B cell (primary cell): Measurements from ENCODE around the gene CNTNAP2. TPM values are rescaled to one million over a fixed set of nuclear protein-coding genes. Genes with fewer than 3 reads are reported as not detected.

Experiments
- ATAC-seq: fragments of 200-7000 bp; cut with Tn5 transposase; one replicate; pipeline ENCODE4 v1.10.0; 2021; ENCODE audit warnings: low read depth, mild to moderate bottlenecking, moderate number of reproducible peaks, moderate library complexity
- CTCF ChIA-PET: fragments of 350-600 bp; sonication (Branson Sonifier 250); formaldehyde crosslinking; loops from one replicate; lab custom pipeline; 2021; ENCODE audit warnings: antibody characterized with exemption, inconsistent platforms; lab: Charles Lee
- POLR2A ChIA-PET: fragments of 350-600 bp; sonication (Branson Sonifier 250); formaldehyde crosslinking; loops from one replicate; lab custom pipeline; 2021; ENCODE audit warnings: antibody characterized with exemption; lab: Charles Lee
- DNase-seq: peaks from one replicate; pipeline ENCODE4 v3.0.0; 2013
- H2AFZ ChIP-seq: 2 replicates; pipeline ENCODE4 v1.6.1; 2012; ENCODE audit warnings: mild to moderate bottlenecking, low read depth, low read length; ENCODE audit not compliant: insufficient read depth, poor library complexity, severe bottlenecking
- H3K27ac ChIP-seq, 2 donors: 1 replicate in 1 of 2; 2 replicates in 1 of 2; pipeline ENCODE4 v1.5.1; 2012 to 2013; ENCODE audit warnings: low read length in 2 of 2, mild to moderate bottlenecking in 2 of 2, moderate library complexity in 1 of 2
- H3K27me3 ChIP-seq, 4 experiments: fragments of 200-600 bp in 1 of 4; sonication (generic) in 1 of 4; replicated peaks in 1 of 4; 1 replicate in 2 of 4; 2 replicates in 2 of 4; pipeline versions ENCODE4 v1.6.1 to v1.7.0; 2013 to 2016; ENCODE audit warnings: low read length in 3 of 4, mild to moderate bottlenecking in 2 of 4, mixed read lengths in 1 of 4, moderate library complexity in 1 of 4; ENCODE audit not compliant: insufficient read depth in 4 of 4, control insufficient read depth in 3 of 4; ENCODE audit errors: control extremely low read depth in 1 of 4
- H3K36me3 ChIP-seq, 2 experiments: replicated peaks in 1 of 2; 1 replicate in 1 of 2; 2 replicates in 1 of 2; pipeline versions ENCODE4 v1.6.1 to v1.7.1; 2013; ENCODE audit warnings: low read length in 1 of 2; ENCODE audit not compliant: insufficient read depth in 2 of 2, control insufficient read depth in 1 of 2; ENCODE audit errors: control extremely low read depth in 1 of 2, extremely low read depth in 1 of 2
- H3K4me1 ChIP-seq, 2 donors: fragments of 200-600 bp in 1 of 2; sonication (generic) in 1 of 2; 1 replicate in 1 of 2; 2 replicates in 1 of 2; pipeline versions ENCODE4 v1.5.1 to v1.6.1; 2013 to 2017; ENCODE audit warnings: low read length in 2 of 2; ENCODE audit not compliant: control insufficient read depth in 2 of 2, insufficient read depth in 2 of 2
- H3K4me2 ChIP-seq: replicated peaks from 2 replicates; pipeline ENCODE3; 2012; ENCODE audit warnings: mild to moderate bottlenecking, low read depth, low read length; ENCODE audit not compliant: poor library complexity, severe bottlenecking
- H3K4me3 ChIP-seq, 5 experiments: fragments of 200-600 bp in 1 of 5; sonication (generic) in 1 of 5; 1 replicate in 3 of 5; 2 replicates in 2 of 5; pipeline versions ENCODE4 v1.5.1 to v1.7.0; 2011 to 2016; ENCODE audit warnings: low read length in 4 of 5, mild to moderate bottlenecking in 4 of 5, low read depth in 2 of 5, control low read depth in 1 of 5, moderate library complexity in 1 of 5; ENCODE audit not compliant: insufficient read depth in 1 of 5; ENCODE audit errors: control extremely low read depth in 1 of 5, extremely low read depth in 1 of 5
- H3K79me2 ChIP-seq: fragments of 200-600 bp; sonication (generic); one replicate; pipeline ENCODE4 v1.6.0; 2016; ENCODE audit warnings: low read length; ENCODE audit not compliant: control insufficient read depth, insufficient read depth
- H3K9ac ChIP-seq: fragments of 200-600 bp; sonication (generic); 2 replicates; pipeline ENCODE4 v1.6.1; 2017; ENCODE audit warnings: mild to moderate bottlenecking, low read length, moderate library complexity
- H3K9me3 ChIP-seq, 3 donors: one replicate each; pipeline versions ENCODE4 v1.6.1 to v1.7.1; 2013; ENCODE audit warnings: low read length in 2 of 3; ENCODE audit not compliant: control insufficient read depth in 2 of 3, insufficient read depth in 1 of 3; ENCODE audit errors: control extremely low read depth in 1 of 3
- H4K20me1 ChIP-seq: 2 replicates; pipeline ENCODE4 v1.6.0; 2012; ENCODE audit warnings: mild to moderate bottlenecking, low read length; ENCODE audit not compliant: insufficient read depth, control insufficient read depth, poor library complexity, severe bottlenecking
- H3K27ac Mint-ChIP-seq: one replicate; pipeline ENCODE4 v1.8.0; 2021; ENCODE audit warnings: mixed read lengths
- H3K27me3 Mint-ChIP-seq: one replicate; pipeline ENCODE4 v1.8.0; 2021; ENCODE audit warnings: mixed read lengths
- H3K4me1 Mint-ChIP-seq: one replicate; pipeline ENCODE4 v1.8.0; 2021; ENCODE audit warnings: mixed read lengths
- H3K4me3 Mint-ChIP-seq: one replicate; pipeline ENCODE4 v1.8.0; 2021; ENCODE audit warnings: mixed read lengths
- H3K9me3 Mint-ChIP-seq: one replicate; pipeline ENCODE4 v1.8.0; 2022; ENCODE audit warnings: mixed read lengths; ENCODE audit not compliant: insufficient read depth
- EZH2 ChIP-seq: IDR thresholded peaks from 2 replicates; pipeline ENCODE4 v1.6.1; 2012; ENCODE audit warnings: borderline replicate concordance, low read depth, mild to moderate bottlenecking, moderate library complexity, low read length; ENCODE audit not compliant: insufficient read depth, poor library complexity, severe bottlenecking
- WGBS: methylation state at CpG from one replicate; pipeline ENCODE4 v1.1.5; 2013; ENCODE audit warnings: missing lambda C conversion rate; ENCODE audit not compliant: insufficient coverage; 5-methylcytosine and 5-hydroxymethylcytosine counted together
- intact Hi-C: fragments of 100-400 bp; cut with micrococcal nuclease; formaldehyde crosslinking; loops from one replicate; pipeline ENCODE4 v1.10.0; 2022
- polyA plus RNA-seq: library from polyadenylated mRNA; depleted of rRNA; stranded (reverse); fragments of >200 nt; gene quantifications from 2 replicates; pipeline ENCODE4 v1.2.3, GENCODE V29; 2012
- total RNA-seq, 2 donors: library from RNA; stranded (reverse); fragments of 120-200 nt in 1 of 2; gene quantifications; 1 replicate in 1 of 2; 2 replicates in 1 of 2; pipeline versions ENCODE4 v1.2.3 to v1.2.4, GENCODE V29; 2013 to 2022
- TF ChIP-seq, protein P1 (sequence below): fragments of 200-600 bp; IDR thresholded peaks from one replicate; pipeline ENCODE4 v1.8.0; 2022; ENCODE audit warnings: antibody characterized with exemption, mild to moderate bottlenecking

Gene CNTNAP2
- total and polyA plus RNA-seq, 2 donors (not counting 1 experiment from before 2014, with no cell fraction given): 7.4 to 16.6 TPM

DNA sequence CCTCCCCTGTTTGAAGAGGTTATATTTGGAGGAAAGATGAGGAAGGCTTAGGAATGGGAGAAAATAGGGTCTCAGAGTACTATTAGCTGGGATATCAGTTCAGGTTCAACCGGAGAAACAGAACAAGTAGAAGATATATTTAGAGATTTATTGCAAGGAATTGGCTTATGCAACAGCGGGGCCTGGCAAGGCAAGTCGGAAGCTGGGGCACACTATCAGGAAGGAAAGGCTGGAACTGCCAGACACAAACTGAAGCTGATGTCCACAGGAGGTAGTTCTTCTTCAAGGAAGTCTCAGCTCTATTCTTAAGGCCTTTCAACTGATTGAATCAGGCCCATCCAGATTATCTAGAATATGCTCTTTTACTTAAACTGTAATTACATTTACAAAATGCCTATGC lies 1534.4 kb downstream of the CNTNAP2 start:
- H3K4me3 Mint-ChIP-seq: no peak overlapping the region
- ChIA-PET CTCF (no interaction called here), POLR2A (no interaction called here)
- intact Hi-C loops: no loop called here
- DNase-seq (no peak), ATAC-seq (no peak)
- H3K9ac ChIP-seq: no peak overlapping the region
- no peak overlapping the region for H3K4me3 ChIP-seq
- TF ChIP-seq EZH2: no peak
- TF ChIP-seq, protein P1, sequence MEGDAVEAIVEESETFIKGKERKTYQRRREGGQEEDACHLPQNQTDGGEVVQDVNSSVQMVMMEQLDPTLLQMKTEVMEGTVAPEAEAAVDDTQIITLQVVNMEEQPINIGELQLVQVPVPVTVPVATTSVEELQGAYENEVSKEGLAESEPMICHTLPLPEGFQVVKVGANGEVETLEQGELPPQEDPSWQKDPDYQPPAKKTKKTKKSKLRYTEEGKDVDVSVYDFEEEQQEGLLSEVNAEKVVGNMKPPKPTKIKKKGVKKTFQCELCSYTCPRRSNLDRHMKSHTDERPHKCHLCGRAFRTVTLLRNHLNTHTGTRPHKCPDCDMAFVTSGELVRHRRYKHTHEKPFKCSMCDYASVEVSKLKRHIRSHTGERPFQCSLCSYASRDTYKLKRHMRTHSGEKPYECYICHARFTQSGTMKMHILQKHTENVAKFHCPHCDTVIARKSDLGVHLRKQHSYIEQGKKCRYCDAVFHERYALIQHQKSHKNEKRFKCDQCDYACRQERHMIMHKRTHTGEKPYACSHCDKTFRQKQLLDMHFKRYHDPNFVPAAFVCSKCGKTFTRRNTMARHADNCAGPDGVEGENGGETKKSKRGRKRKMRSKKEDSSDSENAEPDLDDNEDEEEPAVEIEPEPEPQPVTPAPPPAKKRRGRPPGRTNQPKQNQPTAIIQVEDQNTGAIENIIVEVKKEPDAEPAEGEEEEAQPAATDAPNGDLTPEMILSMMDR: no peak
- H3K9me3 Mint-ChIP-seq: peaks cover 6% of the 10 kb centered on the region
- 88% methylated on average over 3 of the region's 3 CpGs for WGBS
- H3K27me3 ChIP-seq: no peaks in the 10 kb centered on the region
- H3K4me2 ChIP-seq: no peak overlapping the region
- no peaks in the 10 kb centered on the region for H3K79me2 ChIP-seq
- H3K36me3 ChIP-seq: no peaks in the 10 kb centered on the region
- no peak overlapping the region for H2AFZ ChIP-seq
- H3K27ac Mint-ChIP-seq: no peak overlapping the region
- no peak overlapping the region for H3K27ac ChIP-seq
- no peaks in the 10 kb centered on the region for H4K20me1 ChIP-seq
- no peaks in the 10 kb centered on the region for H3K27me3 Mint-ChIP-seq
- H3K4me1 Mint-ChIP-seq: no peaks in the 10 kb centered on the region
- no peaks in the 10 kb centered on the region for H3K4me1 ChIP-seq
- H3K9me3 ChIP-seq: peaks cover 0 to 4% (median 0%) of the 10 kb centered on the region in 3 donors

GRCh38 chr7:147651601-147652000 lies 1535.0 kb downstream of the CNTNAP2 start:
- ATAC-seq (no peak), DNase-seq (no peak)
- Histone ChIP-seq H3K4me2 (no peak overlapping the region), H4K20me1 (no peaks in the 10 kb centered on the region), H3K27ac (no peak overlapping the region), H3K79me2 (no peaks in the 10 kb centered on the region), H3K27me3 (no peaks in the 10 kb centered on the region), H3K9ac (no peak overlapping the region), H3K36me3 (no peaks in the 10 kb centered on the region), H2AFZ (no peak overlapping the region), H3K4me1 (no peaks in the 10 kb centered on the region), H3K4me3 (no peak overlapping the region), H3K9me3 (peaks cover 0 to 4% (median 0%) of the 10 kb centered on the region in 3 donors)
- no CpG with 5 or more reads among the region's 1 CpG for WGBS
- no peak overlapping the region for H3K27ac Mint-ChIP-seq
- H3K27me3 Mint-ChIP-seq: no peaks in the 10 kb centered on the region
- H3K4me1 Mint-ChIP-seq: no peaks in the 10 kb centered on the region
- peaks cover 6% of the 10 kb centered on the region for H3K9me3 Mint-ChIP-seq
- intact Hi-C loops: no loop called here
- ChIA-PET CTCF (no interaction called here), POLR2A (no interaction called here)
- H3K4me3 Mint-ChIP-seq: no peak overlapping the region
- TF ChIP-seq, protein P1: no peak
- no peak for TF ChIP-seq EZH2
